Omental fat pad (tissue), 4 donors: ENCODE measurements around the gene CS. TPM values are rescaled to one million over a fixed set of nuclear protein-coding genes. Genes with fewer than 3 reads are reported as not detected.
"Not testable (repeated sequence)": the region's sequence is repeated elsewhere in the genome, so short reads cannot be mapped to it uniquely, and the experiment has no call there.

ENCODE experiments used
- ATAC-seq: fragments of 150-250 bp; one replicate; pipeline ENCODE4 v1.9.1; 2016; ENCODE audit warnings: mild to moderate bottlenecking, moderate library complexity; ENCODE audit not compliant: low FRiP score
- DNase-seq: peaks from one replicate; pipeline ENCODE4 v3.0.0-alpha.2; 2019; ENCODE audit warnings: low spot score
- total RNA-seq, 4 donors: library from RNA; depleted of rRNA; stranded (reverse); fragments of >200 nt; gene quantifications; one replicate each; pipeline ENCODE4 v1.1.0, GENCODE V29; 2016
- TF ChIP-seq, protein P1 (sequence below), 3 donors: fragments of 450-650 bp; IDR thresholded peaks; one replicate each; pipeline ENCODE4 v1.5.1; 2016 to 2017; ENCODE audit warnings: antibody characterized with exemption in 3 of 3, mild to moderate bottlenecking in 3 of 3, moderate library complexity in 2 of 3

CS gene
- total RNA-seq, 4 donors from 2014 or later: 143 to 210 (median 194) TPM

DNA sequence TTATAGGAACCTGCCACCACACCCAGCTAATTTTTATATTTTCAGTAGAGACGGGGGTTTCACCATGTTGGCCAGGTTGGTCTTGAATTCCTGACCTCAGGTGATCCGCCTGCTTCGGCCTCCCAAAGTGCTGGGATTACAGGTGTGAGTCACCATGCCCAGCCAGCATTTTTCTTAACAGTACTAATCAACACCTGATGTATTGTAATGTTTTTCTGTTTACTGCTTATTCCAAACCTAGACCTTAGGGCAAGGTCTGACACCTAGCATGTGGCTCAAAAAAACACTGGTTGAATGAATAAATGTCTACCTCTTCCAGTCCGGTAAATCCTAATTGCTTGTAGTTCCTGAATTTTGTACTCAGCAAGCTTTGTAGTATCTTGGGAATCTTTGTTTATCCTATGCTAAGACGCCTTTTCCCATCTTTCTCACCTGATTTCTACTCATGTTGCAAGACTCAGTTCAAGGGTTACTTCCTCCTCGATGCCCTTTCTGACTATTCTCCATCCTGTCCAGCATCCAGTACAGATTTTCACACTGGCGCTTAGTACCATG is 30.9 kb upstream of the CS start:
- ATAC-seq (no peak), DNase-seq (no peak)
- TF ChIP-seq, protein P1, sequence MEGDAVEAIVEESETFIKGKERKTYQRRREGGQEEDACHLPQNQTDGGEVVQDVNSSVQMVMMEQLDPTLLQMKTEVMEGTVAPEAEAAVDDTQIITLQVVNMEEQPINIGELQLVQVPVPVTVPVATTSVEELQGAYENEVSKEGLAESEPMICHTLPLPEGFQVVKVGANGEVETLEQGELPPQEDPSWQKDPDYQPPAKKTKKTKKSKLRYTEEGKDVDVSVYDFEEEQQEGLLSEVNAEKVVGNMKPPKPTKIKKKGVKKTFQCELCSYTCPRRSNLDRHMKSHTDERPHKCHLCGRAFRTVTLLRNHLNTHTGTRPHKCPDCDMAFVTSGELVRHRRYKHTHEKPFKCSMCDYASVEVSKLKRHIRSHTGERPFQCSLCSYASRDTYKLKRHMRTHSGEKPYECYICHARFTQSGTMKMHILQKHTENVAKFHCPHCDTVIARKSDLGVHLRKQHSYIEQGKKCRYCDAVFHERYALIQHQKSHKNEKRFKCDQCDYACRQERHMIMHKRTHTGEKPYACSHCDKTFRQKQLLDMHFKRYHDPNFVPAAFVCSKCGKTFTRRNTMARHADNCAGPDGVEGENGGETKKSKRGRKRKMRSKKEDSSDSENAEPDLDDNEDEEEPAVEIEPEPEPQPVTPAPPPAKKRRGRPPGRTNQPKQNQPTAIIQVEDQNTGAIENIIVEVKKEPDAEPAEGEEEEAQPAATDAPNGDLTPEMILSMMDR (IDR thresholded peaks at IDR 0.05): no peak

DNA sequence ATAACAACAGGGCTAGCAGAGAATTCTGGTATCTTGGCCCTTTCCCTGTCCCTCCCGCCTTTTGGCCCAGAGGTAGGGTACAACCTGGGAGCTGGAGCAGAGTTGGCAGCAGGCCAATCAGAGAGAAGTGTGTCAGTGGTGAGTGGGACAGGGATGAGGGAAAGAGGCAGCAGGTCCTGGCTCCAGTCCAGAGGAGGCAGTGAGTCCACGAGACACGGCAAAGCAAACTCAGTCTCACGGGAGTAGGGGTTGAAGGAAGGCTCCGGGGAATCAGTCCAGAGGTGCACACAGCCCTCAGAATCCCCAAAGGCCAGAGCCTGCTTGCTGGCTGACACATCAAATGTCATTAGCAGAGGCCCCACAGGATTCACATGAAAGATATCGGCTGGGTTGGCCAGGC is 26.4 kb upstream of the CS start:
- DNase-seq (no peak), ATAC-seq (no peak)
- TF ChIP-seq, protein P1 (IDR thresholded peaks at IDR 0.05): no peak

DNA sequence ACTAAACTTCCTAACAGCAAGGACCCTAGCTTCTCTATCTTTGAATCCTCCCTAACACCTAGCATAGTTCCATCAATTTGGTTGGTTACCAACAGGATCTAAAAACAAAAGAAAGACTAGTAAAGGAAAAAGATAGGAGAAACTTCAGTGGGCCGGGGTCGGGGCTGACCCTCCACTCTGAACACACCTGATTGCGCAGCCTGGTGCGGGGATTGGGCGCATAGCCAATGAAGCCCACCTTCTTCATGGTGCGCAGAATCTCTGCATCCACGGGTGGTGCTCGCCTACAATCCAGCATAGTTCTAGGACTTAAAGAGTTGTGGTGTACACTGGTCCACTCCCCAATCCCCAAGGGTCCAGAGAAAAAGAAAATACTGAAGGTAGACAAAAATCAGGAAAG is 26.0 kb upstream of the CS start:
- no peak for DNase-seq
- TF ChIP-seq, protein P1 (IDR thresholded peaks at IDR 0.05): no peak
- ATAC-seq: no peak

DNA sequence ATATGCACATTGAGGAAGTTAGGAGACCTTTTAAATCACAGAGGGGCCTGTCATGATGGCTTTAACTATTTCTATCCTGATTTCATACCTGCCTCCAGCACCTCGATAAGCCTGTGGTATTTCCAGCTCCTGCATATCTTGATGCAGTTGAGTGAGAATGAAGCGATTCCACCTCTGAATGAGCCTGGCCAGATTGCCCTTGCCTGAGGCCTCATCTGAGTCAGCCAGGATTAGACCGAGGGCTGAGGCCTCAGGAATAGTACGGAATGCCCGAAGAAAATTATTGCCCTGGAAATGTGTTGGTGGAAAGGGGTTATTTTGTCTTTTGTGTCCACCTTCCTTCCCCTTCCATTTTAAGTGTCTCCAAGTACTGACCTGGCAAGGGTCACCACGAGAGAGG is 24.1 kb upstream of the CS start:
- DNase-seq: no peak
- no peak for ATAC-seq
- TF ChIP-seq, protein P1 (IDR thresholded peaks at IDR 0.05): no peak

DNA sequence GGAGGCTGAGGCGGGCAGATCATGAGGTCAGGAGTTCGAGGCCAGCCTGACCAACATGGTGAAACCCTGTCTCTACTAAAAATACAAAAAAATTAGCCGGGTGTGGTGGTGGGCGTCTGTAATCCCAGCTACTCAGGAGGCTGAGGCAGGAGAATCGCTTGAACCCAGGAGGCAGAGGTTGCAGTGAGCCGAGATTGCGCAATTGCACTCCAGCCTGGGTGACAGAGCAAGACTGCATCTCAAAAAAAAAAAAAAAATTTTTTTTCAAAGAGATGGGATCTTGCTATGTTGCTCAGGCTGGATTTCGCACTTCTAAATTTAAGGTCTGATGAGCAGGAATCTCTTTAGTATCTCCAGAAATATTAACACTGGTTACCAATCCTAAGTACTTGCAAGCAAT is 21.5 kb upstream of the CS start:
- not testable (repeated sequence) for ATAC-seq, DNase-seq

DNA sequence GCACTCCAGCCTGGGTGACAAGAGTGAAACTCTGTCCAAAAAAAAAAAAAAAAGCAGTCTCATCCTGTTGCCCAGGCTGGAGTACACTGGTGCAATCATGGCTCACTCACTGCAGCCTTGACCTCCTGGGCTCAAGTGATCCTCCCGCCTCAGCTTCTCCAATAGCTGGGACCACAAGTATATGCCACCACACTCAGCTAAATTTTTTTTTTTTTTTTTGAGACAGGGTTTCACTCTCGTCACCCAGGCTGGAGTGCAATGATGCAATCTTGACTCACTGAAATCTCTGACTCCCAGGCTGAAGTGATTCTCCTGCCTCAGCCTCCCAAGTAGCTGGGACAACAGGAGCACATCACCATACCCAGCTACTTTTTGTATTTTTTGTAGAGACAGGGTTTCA is 20.9 kb upstream of the CS start:
- TF ChIP-seq, protein P1 (IDR thresholded peaks at IDR 0.05): no peak
- DNase-seq: no peak
- ATAC-seq: no peak

DNA sequence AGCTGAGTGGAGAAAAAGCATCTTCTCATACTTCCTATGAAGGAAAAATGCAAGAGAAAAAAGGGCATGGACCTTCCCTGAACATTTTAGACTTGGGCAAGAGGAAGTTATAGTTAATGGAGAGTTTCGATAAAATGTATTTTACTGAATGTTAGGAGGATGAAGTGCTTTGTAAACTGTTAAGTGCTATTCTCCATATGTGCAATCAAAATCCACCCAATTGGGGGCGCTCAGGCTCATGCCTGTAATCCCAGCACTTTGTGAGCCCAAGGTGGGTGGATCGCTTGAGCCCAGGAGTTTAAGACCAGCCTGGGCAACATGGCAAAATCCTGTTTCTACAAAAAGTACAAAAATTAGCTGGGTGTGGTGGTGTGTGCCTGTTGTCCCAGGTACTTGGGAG is 17.5 kb upstream of the CS start:
- TF ChIP-seq, protein P1 (IDR thresholded peaks at IDR 0.05): no peak
- no peak for ATAC-seq
- DNase-seq: no peak
